SIG-M5 treated with dmso at 0.1 percent for 504 hours (cell line): Measurements from ENCODE around the gene ENO3.

ENCODE experiments used
- DNase-seq: peaks from one replicate; lab custom pipeline; 2025; ENCODE audit not compliant: unreplicated experiment; lab: John Stamatoyannopoulos, UW

Gene ENO3

GRCh38 chr17:4936436-4936835, 14.5 kb upstream of the ENO3 start:
- DNase-seq, result no peak

GRCh38 chr17:4937553-4937952, 13.4 kb upstream of the ENO3 start:
- no peak for DNase-seq

- no peak for DNase-seq
Observed at GRCh38 chr17:4938069-4938491, 12.8 kb upstream of the ENO3 start.

- DNase-seq, result no peak
Observed at GRCh38 chr17:4938688-4939545, 12.0 kb upstream of the ENO3 start.

- DNase-seq, result no peak
Observed at GRCh38 chr17:4939546-4939795, 11.4 kb upstream of the ENO3 start.

GRCh38 chr17:4939796-4940554, 10.9 kb upstream of the ENO3 start, which contains the start of the genes RNF167 and SLC25A11:
Gene RNF167, plus strand, starts transcription at chr17:4940268. Its CDS starts 642 bp downstream, at chr17:4940910.
Gene SLC25A11, minus strand, starts transcription at chr17:4940046. Its CDS starts 136 bp downstream, at chr17:4939910.
- peak; percentile 99 for DNase-seq

- DNase-seq, result no peak
Observed at GRCh38 chr17:4940555-4941318, 10.2 kb upstream of the ENO3 start.

GRCh38 chr17:4941319-4941610, 9.7 kb upstream of the ENO3 start:
- no peak for DNase-seq

- DNase-seq, result no peak
Observed at GRCh38 chr17:4942760-4943508, 8.0 kb upstream of the ENO3 start.

- DNase-seq, result peak; percentile 79
Observed at GRCh38 chr17:4944163-4944553, 6.8 kb upstream of the ENO3 start.

GRCh38 chr17:4944554-4945175, 6.3 kb upstream of the ENO3 start:
- no peak for DNase-seq

- peak; percentile 76 for DNase-seq
Observed at GRCh38 chr17:4945176-4945943, 5.6 kb upstream of the ENO3 start.

GRCh38 chr17:4945944-4946280, 5.0 kb upstream of the ENO3 start:
- DNase-seq, result no peak

- no peak for DNase-seq
Observed at GRCh38 chr17:4946312-4946976, 4.5 kb upstream of the ENO3 start.

- DNase-seq, result peak; percentile 59
Observed at GRCh38 chr17:4947010-4947410, 3.9 kb upstream of the ENO3 start.

- DNase-seq, result peak; percentile 57
Observed at GRCh38 chr17:4947411-4948165, 3.3 kb upstream of the ENO3 start.

GRCh38 chr17:4948166-4948930, 2.6 kb upstream of the ENO3 start, which contains the start of gene PFN1:
Gene PFN1, minus strand, starts transcription at chr17:4948530. Its CDS starts 136 bp downstream, at chr17:4948394.
- DNase-seq, result peak; percentile 93

GRCh38 chr17:4948931-4949320, 2.0 kb upstream of the ENO3 start:
- DNase-seq, result peak; percentile 84
